Activated CD8-positive, alpha-beta T cell treated with anti-CD3 and anti-CD28 coated beads for 36 hours (primary cell): ENCODE results near the gene CENPM. TPM values are rescaled to one million over a fixed set of nuclear protein-coding genes. Genes with fewer than 3 reads are reported as not detected.

Experiments
- ATAC-seq: fragments of 200-7000 bp; cut with Tn5 transposase; one replicate; pipeline ENCODE4 v1.10.0; 2021; ENCODE audit warnings: mild to moderate bottlenecking, moderate library complexity
- CTCF ChIA-PET: fragments of 350-600 bp; sonication (Branson Sonifier 250); formaldehyde crosslinking; loops from one replicate; lab custom pipeline; 2021; ENCODE audit warnings: antibody characterized with exemption; lab: Charles Lee
- POLR2A ChIA-PET: fragments of 350-600 bp; sonication (Branson Sonifier 250); formaldehyde crosslinking; loops from one replicate; lab custom pipeline; 2021; ENCODE audit warnings: antibody characterized with exemption; lab: Charles Lee
- DNase-seq: peaks from one replicate; pipeline ENCODE4 v3.0.0-alpha.2; 2020
- H3K27ac Mint-ChIP-seq: one replicate; pipeline ENCODE4 v1.8.0; 2021; ENCODE audit warnings: mild to moderate bottlenecking, mixed read lengths
- H3K27me3 Mint-ChIP-seq: one replicate; pipeline ENCODE4 v1.8.0; 2021; ENCODE audit warnings: mixed read lengths
- H3K36me3 Mint-ChIP-seq: one replicate; pipeline ENCODE4 v1.8.0; 2021; ENCODE audit warnings: low read depth, mixed read lengths
- H3K4me1 Mint-ChIP-seq: one replicate; pipeline ENCODE4 v1.8.0; 2021; ENCODE audit warnings: low read depth, mixed read lengths
- H3K4me3 Mint-ChIP-seq: one replicate; pipeline ENCODE4 v1.8.0; 2021; ENCODE audit warnings: mild to moderate bottlenecking, moderate library complexity, mixed read lengths
- H3K9me3 Mint-ChIP-seq: one replicate; pipeline ENCODE4 v1.8.0; 2021; ENCODE audit warnings: mixed read lengths
- intact Hi-C: fragments of 100-400 bp; cut with micrococcal nuclease; formaldehyde crosslinking; loops from one replicate; pipeline ENCODE4 v1.10.0; 2022
- total RNA-seq, 2 experiments: library from RNA; stranded (reverse); gene quantifications; one replicate each; pipeline ENCODE4 v1.2.3, GENCODE V29; 2021
- TF ChIP-seq, protein P1 (sequence below): fragments of 200-600 bp; IDR thresholded peaks from one replicate; pipeline ENCODE4 v1.8.0; 2022; ENCODE audit warnings: antibody characterized with exemption, mild to moderate bottlenecking

The CENPM gene
- total RNA-seq, 2 experiments from 2014 or later = 62.5 to 63.1 TPM

DNA sequence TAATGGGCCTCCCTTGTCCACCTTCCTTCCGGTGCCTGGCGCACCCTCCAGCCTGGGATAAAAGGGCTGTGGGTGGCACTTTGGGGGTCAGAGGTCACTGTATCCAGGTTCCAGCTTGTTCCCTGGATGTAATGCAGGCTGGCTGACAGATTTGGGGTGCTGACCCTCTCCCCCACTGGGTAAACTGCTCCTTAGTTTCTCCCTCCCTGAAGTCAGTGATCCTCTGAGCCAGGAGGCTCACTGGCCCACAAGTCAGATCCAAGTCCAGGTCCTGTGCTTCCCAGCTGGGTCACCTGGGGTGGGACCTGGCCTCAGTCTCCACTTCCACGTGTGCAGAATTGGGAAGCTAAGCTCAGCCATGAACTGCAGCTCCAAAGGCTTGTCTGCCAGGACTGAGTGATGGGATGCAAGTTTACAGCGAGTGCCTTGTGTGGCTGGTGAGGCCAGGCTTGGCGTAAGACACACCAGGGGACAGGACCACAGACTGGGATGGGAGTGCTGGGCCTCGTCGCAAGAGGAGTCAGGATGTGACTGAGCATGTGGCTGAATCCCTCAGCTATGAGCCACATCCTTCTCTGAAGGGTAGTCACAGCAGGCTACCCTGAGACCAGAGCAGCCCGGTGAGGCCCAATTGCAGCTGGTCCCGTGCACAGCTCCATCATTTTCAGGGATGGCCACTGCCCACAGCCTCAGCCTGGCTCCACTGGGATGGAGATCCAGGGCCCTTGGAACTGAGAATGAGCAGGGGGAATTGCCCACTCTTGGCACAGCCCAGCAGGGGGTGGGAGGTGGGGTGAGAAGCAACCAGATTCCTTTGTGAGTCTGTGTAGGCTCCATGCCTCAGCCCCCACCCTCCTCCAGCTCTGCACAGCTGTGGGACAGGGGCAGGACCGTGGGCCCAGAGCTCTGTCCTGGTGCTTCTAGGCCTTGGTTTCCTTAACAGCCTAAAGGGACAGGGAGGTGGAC is 39.2 kb downstream of the CENPM start:
- ChIA-PET CTCF (interaction anchor here (0.8 to 1.5 kb wide), 7 partner anchors 9 to 210 kb away, joined by 3 to 6 read pairs (median 3); no protein-coding TSS in a partner anchor), POLR2A (interaction anchor here (0.6 to 2.4 kb wide), 13 partner anchors 10 to 525 kb away, joined by 3 to 12 read pairs (median 3); partner anchors contain the start of gene NFAM1)
- Mint-ChIP-seq H3K4me1 (peaks cover 26% of the 10 kb centered on the region), H3K4me3 (no peak overlapping the region), H3K27me3 (peaks cover 21% of the 10 kb centered on the region), H3K27ac (peak overlapping the region; percentile 15), H3K36me3 (peaks cover 4% of the 10 kb centered on the region), H3K9me3 (no peaks in the 10 kb centered on the region)
- DNase-seq (no peak), ATAC-seq (no peak)
- TF ChIP-seq, protein P1, sequence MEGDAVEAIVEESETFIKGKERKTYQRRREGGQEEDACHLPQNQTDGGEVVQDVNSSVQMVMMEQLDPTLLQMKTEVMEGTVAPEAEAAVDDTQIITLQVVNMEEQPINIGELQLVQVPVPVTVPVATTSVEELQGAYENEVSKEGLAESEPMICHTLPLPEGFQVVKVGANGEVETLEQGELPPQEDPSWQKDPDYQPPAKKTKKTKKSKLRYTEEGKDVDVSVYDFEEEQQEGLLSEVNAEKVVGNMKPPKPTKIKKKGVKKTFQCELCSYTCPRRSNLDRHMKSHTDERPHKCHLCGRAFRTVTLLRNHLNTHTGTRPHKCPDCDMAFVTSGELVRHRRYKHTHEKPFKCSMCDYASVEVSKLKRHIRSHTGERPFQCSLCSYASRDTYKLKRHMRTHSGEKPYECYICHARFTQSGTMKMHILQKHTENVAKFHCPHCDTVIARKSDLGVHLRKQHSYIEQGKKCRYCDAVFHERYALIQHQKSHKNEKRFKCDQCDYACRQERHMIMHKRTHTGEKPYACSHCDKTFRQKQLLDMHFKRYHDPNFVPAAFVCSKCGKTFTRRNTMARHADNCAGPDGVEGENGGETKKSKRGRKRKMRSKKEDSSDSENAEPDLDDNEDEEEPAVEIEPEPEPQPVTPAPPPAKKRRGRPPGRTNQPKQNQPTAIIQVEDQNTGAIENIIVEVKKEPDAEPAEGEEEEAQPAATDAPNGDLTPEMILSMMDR = no peak
- intact Hi-C loops = no loop called here

DNA sequence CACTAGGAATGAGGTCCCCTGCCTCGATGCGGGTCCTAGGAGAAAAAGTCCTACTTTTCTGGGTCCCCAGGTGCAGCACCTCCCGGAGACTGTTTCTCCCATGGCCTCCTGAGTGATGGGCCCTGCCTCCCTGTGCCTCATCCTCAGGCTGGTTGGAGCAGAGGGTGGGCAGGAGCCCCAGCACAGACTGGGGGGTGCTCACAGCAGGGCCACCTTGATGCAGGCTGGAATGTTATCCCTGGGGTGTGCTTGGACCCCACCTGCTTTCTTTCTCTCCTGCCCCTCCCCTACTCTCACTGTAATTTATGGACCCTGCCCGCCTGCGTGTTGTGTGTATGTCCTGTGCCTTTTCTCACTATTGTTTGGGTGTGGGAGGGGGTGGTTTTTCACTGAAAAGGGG is 40.1 kb downstream of the CENPM start:
- DNase-seq (no peak), ATAC-seq (no peak)
- H3K4me3 Mint-ChIP-seq = no peak overlapping the region
- CTCF ChIA-PET = interaction anchor here (0.8 to 1.1 kb wide), 2 partner anchors 19 to 34 kb away, joined by 3 read pairs; no protein-coding TSS in a partner anchor
- POLR2A ChIA-PET = interaction anchor here (0.6 to 1.7 kb wide), 5 partner anchors 10 to 525 kb away, joined by 3 to 7 read pairs (median 3); partner anchors contain the start of gene NFAM1
- intact Hi-C loops = no loop called here
- TF ChIP-seq, protein P1 = no peak
- H3K36me3 Mint-ChIP-seq = peaks cover 5% of the 10 kb centered on the region
- peaks cover 26% of the 10 kb centered on the region for H3K4me1 Mint-ChIP-seq
- H3K27ac Mint-ChIP-seq = no peak overlapping the region
- no peaks in the 10 kb centered on the region for H3K9me3 Mint-ChIP-seq
- peaks cover 12% of the 10 kb centered on the region for H3K27me3 Mint-ChIP-seq

DNA sequence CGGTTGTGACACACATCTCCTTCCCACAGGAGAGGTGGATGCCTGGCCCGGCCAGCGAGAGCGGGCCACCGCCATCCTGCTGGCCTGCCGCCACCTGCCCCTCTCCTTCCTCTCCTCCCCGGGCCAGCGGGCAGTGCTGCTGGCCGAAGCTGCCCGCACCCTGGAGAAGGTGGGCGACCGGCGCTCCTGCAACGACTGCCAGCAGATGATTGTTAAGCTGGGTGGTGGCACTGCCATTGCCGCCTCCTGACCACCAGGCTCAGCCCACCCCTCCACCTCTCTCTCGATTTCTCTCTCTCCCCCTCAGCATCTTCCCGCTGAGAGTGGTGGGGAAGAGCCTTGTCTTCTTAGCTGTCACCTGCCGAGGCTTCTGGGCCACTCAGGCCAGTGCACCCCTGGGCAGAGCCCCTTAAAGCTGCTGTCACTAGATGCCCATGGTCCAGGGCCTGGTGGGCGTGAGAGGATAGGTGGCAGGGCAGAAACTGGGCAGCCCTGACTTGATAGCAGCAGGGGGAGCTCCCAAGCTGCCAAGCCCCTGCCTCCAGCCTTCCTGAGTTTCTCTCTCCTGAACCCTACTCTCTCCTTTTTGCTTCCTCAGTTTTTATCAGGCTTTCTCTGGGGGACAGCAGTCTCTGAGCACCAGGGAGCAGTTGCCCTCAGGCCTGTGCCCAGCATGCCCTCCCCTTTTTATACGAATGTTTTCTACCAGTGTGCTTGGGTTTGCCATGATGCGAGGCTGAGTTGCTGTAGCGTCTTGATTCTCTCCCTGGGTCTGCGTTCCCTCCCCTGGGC is 41.3 kb downstream of the CENPM start:
- intact Hi-C loops = no loop called here
- H3K4me1 Mint-ChIP-seq = peaks cover 22% of the 10 kb centered on the region
- H3K9me3 Mint-ChIP-seq = no peaks in the 10 kb centered on the region
- POLR2A ChIA-PET = interaction anchor here (1.7 kb wide), 1 partner anchor 20 kb away, joined by 4 read pairs; no protein-coding TSS in a partner anchor
- no peak for DNase-seq
- peaks cover 7% of the 10 kb centered on the region for H3K36me3 Mint-ChIP-seq
- TF ChIP-seq, protein P1 = no peak
- CTCF ChIA-PET = interaction anchor here (1.2 kb wide), 2 partner anchors 16 to 20 kb away, joined by 3 read pairs; no protein-coding TSS in a partner anchor
- no peak overlapping the region for H3K4me3 Mint-ChIP-seq
- no peak for ATAC-seq
- no peak overlapping the region for H3K27ac Mint-ChIP-seq
- peaks cover 5% of the 10 kb centered on the region for H3K27me3 Mint-ChIP-seq

GRCh38 chr22:41904450-41905410 is 42.2 kb downstream of the CENPM start:
- Mint-ChIP-seq H3K27ac (no peak overlapping the region), H3K27me3 (peaks cover 3% of the 10 kb centered on the region), H3K9me3 (no peaks in the 10 kb centered on the region), H3K4me1 (peaks cover 22% of the 10 kb centered on the region), H3K36me3 (peaks cover 12% of the 10 kb centered on the region), H3K4me3 (no peak overlapping the region)
- ChIA-PET CTCF (interaction anchor here (1.2 to 1.3 kb wide), 3 partner anchors 15 to 238 kb away, joined by 3 read pairs; no protein-coding TSS in a partner anchor), POLR2A (interaction anchor here (0.8 to 1.7 kb wide), 3 partner anchors 11 to 26 kb away, joined by 3 to 4 read pairs (median 3); no protein-coding TSS in a partner anchor)
- TF ChIP-seq, protein P1 = no peak
- intact Hi-C loops = no loop called here
- ATAC-seq (no peak), DNase-seq (no peak)
